HG03469 (cell line): ENCODE measurements around the gene ZNF446.
"Not testable (repeated sequence)": the region's sequence is repeated elsewhere in the genome, so short reads cannot be mapped to it uniquely, and the experiment has no call there.

Experiments used
- ATAC-seq: cut with Tn5 transposase; IDR thresholded peaks from one replicate; pipeline ENCODE4 v1.9.1; 2021; ENCODE audit warnings: mild to moderate bottlenecking, moderate library complexity, moderate number of reproducible peaks; ENCODE audit not compliant: unreplicated experiment

ZNF446 gene

GRCh38 chr19:58469241-58470013 lies 6.7 kb upstream of the ZNF446 start:
- ATAC-seq = no peak

- not testable (repeated sequence) for ATAC-seq
Measured at GRCh38 chr19:58470837-58471543, 5.2 kb upstream of the ZNF446 start.

GRCh38 chr19:58471736-58472135 lies 4.4 kb upstream of the ZNF446 start:
- no peak for ATAC-seq

GRCh38 chr19:58473775-58474174 lies 2.4 kb upstream of the ZNF446 start:
- no peak for ATAC-seq

- ATAC-seq = no peak
Measured at GRCh38 chr19:58474291-58474996, 1.7 kb upstream of the ZNF446 start.

- ATAC-seq = no peak
Measured at GRCh38 chr19:58474997-58475713, 997 bp upstream of the ZNF446 start.

GRCh38 chr19:58476498-58477015 lies 405 bp downstream of the ZNF446 start:
- ATAC-seq = no peak

GRCh38 chr19:58477130-58477529 lies 978 bp downstream of the ZNF446 start:
- no peak for ATAC-seq

- no peak for ATAC-seq
Measured at GRCh38 chr19:58477871-58478270, 1.7 kb downstream of the ZNF446 start.

- no peak for ATAC-seq
Measured at GRCh38 chr19:58479303-58479702, 3.2 kb downstream of the ZNF446 start.

GRCh38 chr19:58479736-58480480 lies 3.8 kb downstream of the ZNF446 start:
- ATAC-seq = no peak

- ATAC-seq = no peak
Measured at GRCh38 chr19:58480481-58480830, 4.3 kb downstream of the ZNF446 start.

- ATAC-seq = no peak
Measured at GRCh38 chr19:58480831-58481230, 4.7 kb downstream of the ZNF446 start.

- ATAC-seq = no peak
Measured at GRCh38 chr19:58482372-58482771, 6.2 kb downstream of the ZNF446 start.

- no peak for ATAC-seq
Measured at GRCh38 chr19:58483776-58484175, 7.6 kb downstream of the ZNF446 start.

- not testable (repeated sequence) for ATAC-seq
Measured at GRCh38 chr19:58484349-58484748, 8.2 kb downstream of the ZNF446 start.

- no peak for ATAC-seq
Measured at GRCh38 chr19:58491393-58491792, 15.2 kb downstream of the ZNF446 start.

- ATAC-seq = no peak
Measured at GRCh38 chr19:58492265-58492664, 16.1 kb downstream of the ZNF446 start.

GRCh38 chr19:58497634-58498170 lies 21.6 kb downstream of the ZNF446 start:
- no peak for ATAC-seq
